ENCODE data around the gene C11orf24.

C11orf24 gene

GRCh38 chr11:68264741-68265540, 6.8 kb downstream of the C11orf24 start:
- no peak overlapping the region for H3K4me3 ChIP-seq (ENCODE audit: low read depth, low read length)
- in situ Hi-C loops (cut with HindIII; ENCODE audit: low sequenced_read_pairs) = no loop called here
- TF ChIP-seq, protein P1, sequence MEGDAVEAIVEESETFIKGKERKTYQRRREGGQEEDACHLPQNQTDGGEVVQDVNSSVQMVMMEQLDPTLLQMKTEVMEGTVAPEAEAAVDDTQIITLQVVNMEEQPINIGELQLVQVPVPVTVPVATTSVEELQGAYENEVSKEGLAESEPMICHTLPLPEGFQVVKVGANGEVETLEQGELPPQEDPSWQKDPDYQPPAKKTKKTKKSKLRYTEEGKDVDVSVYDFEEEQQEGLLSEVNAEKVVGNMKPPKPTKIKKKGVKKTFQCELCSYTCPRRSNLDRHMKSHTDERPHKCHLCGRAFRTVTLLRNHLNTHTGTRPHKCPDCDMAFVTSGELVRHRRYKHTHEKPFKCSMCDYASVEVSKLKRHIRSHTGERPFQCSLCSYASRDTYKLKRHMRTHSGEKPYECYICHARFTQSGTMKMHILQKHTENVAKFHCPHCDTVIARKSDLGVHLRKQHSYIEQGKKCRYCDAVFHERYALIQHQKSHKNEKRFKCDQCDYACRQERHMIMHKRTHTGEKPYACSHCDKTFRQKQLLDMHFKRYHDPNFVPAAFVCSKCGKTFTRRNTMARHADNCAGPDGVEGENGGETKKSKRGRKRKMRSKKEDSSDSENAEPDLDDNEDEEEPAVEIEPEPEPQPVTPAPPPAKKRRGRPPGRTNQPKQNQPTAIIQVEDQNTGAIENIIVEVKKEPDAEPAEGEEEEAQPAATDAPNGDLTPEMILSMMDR (IDR thresholded peaks at IDR 0.05; ENCODE audit: low read depth, low read length) = no peak
- DNase-seq (ENCODE audit: low read depth, low spot score) = no peak

- H3K4me3 ChIP-seq (ENCODE audit: low read depth, low read length) = no peak overlapping the region
- no peak for DNase-seq (ENCODE audit: low read depth, low spot score)
- in situ Hi-C loops (cut with HindIII; ENCODE audit: low sequenced_read_pairs) = no loop called here
- TF ChIP-seq, protein P1 (IDR thresholded peaks at IDR 0.05; ENCODE audit: low read depth, low read length) = no peak
Observed at GRCh38 chr11:68264244-68264643, 7.5 kb downstream of the C11orf24 start.

- TF ChIP-seq, protein P1 (IDR thresholded peaks at IDR 0.05; ENCODE audit: low read depth, low read length) = no peak
- in situ Hi-C loops (cut with HindIII; ENCODE audit: low sequenced_read_pairs) = no loop called here
- DNase-seq (ENCODE audit: low read depth, low spot score) = peak; percentile 3
- no peak overlapping the region for H3K4me3 ChIP-seq (ENCODE audit: low read depth, low read length)
Observed at GRCh38 chr11:68263444-68264035, 8.2 kb downstream of the C11orf24 start.

- TF ChIP-seq, protein P1 (IDR thresholded peaks at IDR 0.05; ENCODE audit: low read depth, low read length) = no peak
- no peak for DNase-seq (ENCODE audit: low read depth, low spot score)
- in situ Hi-C loops (cut with HindIII; ENCODE audit: low sequenced_read_pairs) = no loop called here
Observed at GRCh38 chr11:68262544-68262827, 9.3 kb downstream of the C11orf24 start.

GRCh38 chr11:68261749-68262543, 9.8 kb downstream of the C11orf24 start:
- in situ Hi-C loops (cut with HindIII; ENCODE audit: low sequenced_read_pairs) = no loop called here
- TF ChIP-seq, protein P1 (IDR thresholded peaks at IDR 0.05; ENCODE audit: low read depth, low read length) = no peak
- H3K4me3 ChIP-seq (ENCODE audit: low read depth, low read length) = no peak overlapping the region
- DNase-seq (ENCODE audit: low read depth, low spot score) = no peak

More at GRCh38 chr11:68262544-68262827, 9.3 kb downstream of the C11orf24 start:
- no peak overlapping the region for H3K4me3 ChIP-seq (ENCODE audit: low read depth, low read length)

- no peak overlapping the region for H3K4me3 ChIP-seq (ENCODE audit: low read depth, low read length)
- no peak for DNase-seq (ENCODE audit: low read depth, low spot score)
- in situ Hi-C loops (cut with HindIII; ENCODE audit: low sequenced_read_pairs) = no loop called here
- TF ChIP-seq, protein P1 (IDR thresholded peaks at IDR 0.05; ENCODE audit: low read depth, low read length) = no peak
Observed at GRCh38 chr11:68261006-68261405, 10.8 kb downstream of the C11orf24 start.
